Measurements from ENCODE around the gene RNF141.

- no peak for TF ChIP-seq CTCF (IDR thresholded peaks at IDR 0.05)
- TF ChIP-seq, protein P1, sequence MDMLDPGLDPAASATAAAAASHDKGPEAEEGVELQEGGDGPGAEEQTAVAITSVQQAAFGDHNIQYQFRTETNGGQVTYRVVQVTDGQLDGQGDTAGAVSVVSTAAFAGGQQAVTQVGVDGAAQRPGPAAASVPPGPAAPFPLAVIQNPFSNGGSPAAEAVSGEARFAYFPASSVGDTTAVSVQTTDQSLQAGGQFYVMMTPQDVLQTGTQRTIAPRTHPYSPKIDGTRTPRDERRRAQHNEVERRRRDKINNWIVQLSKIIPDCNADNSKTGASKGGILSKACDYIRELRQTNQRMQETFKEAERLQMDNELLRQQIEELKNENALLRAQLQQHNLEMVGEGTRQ (IDR thresholded peaks at IDR 0.05; ENCODE audit: borderline replicate concordance, low read depth, low read length): no peak
- TF ChIP-seq RCOR1 (IDR thresholded peaks at IDR 0.05; ENCODE audit: low read length): no peak
- no peak for TF ChIP-seq NRF1 (IDR thresholded peaks at IDR 0.05; ENCODE audit: low read depth, low read length)
- TF ChIP-seq EZH2phosphoT487 (IDR thresholded peaks at IDR 0.05; ENCODE audit: borderline replicate concordance, low read depth): no peak
- TF ChIP-seq EP300 (IDR thresholded peaks at IDR 0.05; ENCODE audit: borderline replicate concordance in 1 of 2, low read depth in 1 of 2, low read length in 1 of 2): no peak
- TF ChIP-seq REST (IDR thresholded peaks at IDR 0.05; ENCODE audit: low read depth, low read length): no peak
- no peak for TF ChIP-seq ELF1 (IDR thresholded peaks at IDR 0.05)
- TF ChIP-seq MAX (IDR thresholded peaks at IDR 0.05; ENCODE audit: low read depth): no peak
- TF ChIP-seq POLR2AphosphoS5 (IDR thresholded peaks at IDR 0.05; ENCODE audit: low read depth, low read length): no peak
- TF ChIP-seq ZBTB33 (IDR thresholded peaks at IDR 0.05; ENCODE audit: borderline replicate concordance, low read depth): no peak
- TF ChIP-seq YY1 (IDR thresholded peaks at IDR 0.05; ENCODE audit: low read depth): no peak
Measured at GRCh38 chr11:10498426-10499250, 42.3 kb downstream of the RNF141 start.

Measured in SK-N-SH (cell line).